B cell (primary cell): ENCODE data around the gene ACTN1. TPM values are rescaled to one million over a fixed set of nuclear protein-coding genes. Genes with fewer than 3 reads are reported as not detected.

Experiments
- ATAC-seq: fragments of 200-7000 bp; cut with Tn5 transposase; one replicate; pipeline ENCODE4 v1.10.0; 2021; ENCODE audit warnings: low read depth, mild to moderate bottlenecking, moderate number of reproducible peaks, moderate library complexity
- CTCF ChIA-PET: fragments of 350-600 bp; sonication (Branson Sonifier 250); formaldehyde crosslinking; loops from one replicate; lab custom pipeline; 2021; ENCODE audit warnings: antibody characterized with exemption, inconsistent platforms; lab: Charles Lee
- POLR2A ChIA-PET: fragments of 350-600 bp; sonication (Branson Sonifier 250); formaldehyde crosslinking; loops from one replicate; lab custom pipeline; 2021; ENCODE audit warnings: antibody characterized with exemption; lab: Charles Lee
- DNase-seq: peaks from one replicate; pipeline ENCODE4 v3.0.0; 2013
- H2AFZ ChIP-seq: 2 replicates; pipeline ENCODE4 v1.6.1; 2012; ENCODE audit warnings: mild to moderate bottlenecking, low read depth, low read length; ENCODE audit not compliant: insufficient read depth, poor library complexity, severe bottlenecking
- H3K27ac ChIP-seq, 2 donors: 1 replicate in 1 of 2; 2 replicates in 1 of 2; pipeline ENCODE4 v1.5.1; 2012 to 2013; ENCODE audit warnings: low read length in 2 of 2, mild to moderate bottlenecking in 2 of 2, moderate library complexity in 1 of 2
- H3K27me3 ChIP-seq, 4 experiments: fragments of 200-600 bp in 1 of 4; sonication (generic) in 1 of 4; replicated peaks in 1 of 4; 1 replicate in 2 of 4; 2 replicates in 2 of 4; pipeline versions ENCODE4 v1.6.1 to v1.7.0; 2013 to 2016; ENCODE audit warnings: low read length in 3 of 4, mild to moderate bottlenecking in 2 of 4, mixed read lengths in 1 of 4, moderate library complexity in 1 of 4; ENCODE audit not compliant: insufficient read depth in 4 of 4, control insufficient read depth in 3 of 4; ENCODE audit errors: control extremely low read depth in 1 of 4
- H3K36me3 ChIP-seq, 2 experiments: replicated peaks in 1 of 2; 1 replicate in 1 of 2; 2 replicates in 1 of 2; pipeline versions ENCODE4 v1.6.1 to v1.7.1; 2013; ENCODE audit warnings: low read length in 1 of 2; ENCODE audit not compliant: insufficient read depth in 2 of 2, control insufficient read depth in 1 of 2; ENCODE audit errors: control extremely low read depth in 1 of 2, extremely low read depth in 1 of 2
- H3K4me1 ChIP-seq, 2 donors: fragments of 200-600 bp in 1 of 2; sonication (generic) in 1 of 2; 1 replicate in 1 of 2; 2 replicates in 1 of 2; pipeline versions ENCODE4 v1.5.1 to v1.6.1; 2013 to 2017; ENCODE audit warnings: low read length in 2 of 2; ENCODE audit not compliant: control insufficient read depth in 2 of 2, insufficient read depth in 2 of 2
- H3K4me2 ChIP-seq: replicated peaks from 2 replicates; pipeline ENCODE3; 2012; ENCODE audit warnings: mild to moderate bottlenecking, low read depth, low read length; ENCODE audit not compliant: poor library complexity, severe bottlenecking
- H3K4me3 ChIP-seq, 5 experiments: fragments of 200-600 bp in 1 of 5; sonication (generic) in 1 of 5; 1 replicate in 3 of 5; 2 replicates in 2 of 5; pipeline versions ENCODE4 v1.5.1 to v1.7.0; 2011 to 2016; ENCODE audit warnings: low read length in 4 of 5, mild to moderate bottlenecking in 4 of 5, low read depth in 2 of 5, control low read depth in 1 of 5, moderate library complexity in 1 of 5; ENCODE audit not compliant: insufficient read depth in 1 of 5; ENCODE audit errors: control extremely low read depth in 1 of 5, extremely low read depth in 1 of 5
- H3K79me2 ChIP-seq: fragments of 200-600 bp; sonication (generic); one replicate; pipeline ENCODE4 v1.6.0; 2016; ENCODE audit warnings: low read length; ENCODE audit not compliant: control insufficient read depth, insufficient read depth
- H3K9ac ChIP-seq: fragments of 200-600 bp; sonication (generic); 2 replicates; pipeline ENCODE4 v1.6.1; 2017; ENCODE audit warnings: mild to moderate bottlenecking, low read length, moderate library complexity
- H3K9me3 ChIP-seq, 3 donors: one replicate each; pipeline versions ENCODE4 v1.6.1 to v1.7.1; 2013; ENCODE audit warnings: low read length in 2 of 3; ENCODE audit not compliant: control insufficient read depth in 2 of 3, insufficient read depth in 1 of 3; ENCODE audit errors: control extremely low read depth in 1 of 3
- H4K20me1 ChIP-seq: 2 replicates; pipeline ENCODE4 v1.6.0; 2012; ENCODE audit warnings: mild to moderate bottlenecking, low read length; ENCODE audit not compliant: insufficient read depth, control insufficient read depth, poor library complexity, severe bottlenecking
- H3K27ac Mint-ChIP-seq: one replicate; pipeline ENCODE4 v1.8.0; 2021; ENCODE audit warnings: mixed read lengths
- H3K27me3 Mint-ChIP-seq: one replicate; pipeline ENCODE4 v1.8.0; 2021; ENCODE audit warnings: mixed read lengths
- H3K4me1 Mint-ChIP-seq: one replicate; pipeline ENCODE4 v1.8.0; 2021; ENCODE audit warnings: mixed read lengths
- H3K4me3 Mint-ChIP-seq: one replicate; pipeline ENCODE4 v1.8.0; 2021; ENCODE audit warnings: mixed read lengths
- H3K9me3 Mint-ChIP-seq: one replicate; pipeline ENCODE4 v1.8.0; 2022; ENCODE audit warnings: mixed read lengths; ENCODE audit not compliant: insufficient read depth
- EZH2 ChIP-seq: IDR thresholded peaks from 2 replicates; pipeline ENCODE4 v1.6.1; 2012; ENCODE audit warnings: borderline replicate concordance, low read depth, mild to moderate bottlenecking, moderate library complexity, low read length; ENCODE audit not compliant: insufficient read depth, poor library complexity, severe bottlenecking
- WGBS: methylation state at CpG from one replicate; pipeline ENCODE4 v1.1.5; 2013; ENCODE audit warnings: missing lambda C conversion rate; ENCODE audit not compliant: insufficient coverage; 5-methylcytosine and 5-hydroxymethylcytosine counted together
- intact Hi-C: fragments of 100-400 bp; cut with micrococcal nuclease; formaldehyde crosslinking; loops from one replicate; pipeline ENCODE4 v1.10.0; 2022
- polyA plus RNA-seq: library from polyadenylated mRNA; depleted of rRNA; stranded (reverse); fragments of >200 nt; gene quantifications from 2 replicates; pipeline ENCODE4 v1.2.3, GENCODE V29; 2012
- total RNA-seq, 2 donors: library from RNA; stranded (reverse); fragments of 120-200 nt in 1 of 2; gene quantifications; 1 replicate in 1 of 2; 2 replicates in 1 of 2; pipeline versions ENCODE4 v1.2.3 to v1.2.4, GENCODE V29; 2013 to 2022
- TF ChIP-seq, protein P1 (sequence below): fragments of 200-600 bp; IDR thresholded peaks from one replicate; pipeline ENCODE4 v1.8.0; 2022; ENCODE audit warnings: antibody characterized with exemption, mild to moderate bottlenecking

The ACTN1 gene
- total and polyA plus RNA-seq, 2 donors (not counting 1 experiment from before 2014, with no cell fraction given): 0.74 to 0.89 TPM

GRCh38 chr14:68928770-68929550 lies 50.1 kb downstream of the ACTN1 start:
- intact Hi-C loops: no loop called here
- POLR2A ChIA-PET: no interaction called here
- Histone ChIP-seq H3K4me3 (no peak overlapping the region), H3K4me2 (no peak overlapping the region), H3K36me3 (no peaks in the 10 kb centered on the region), H3K4me1 (no peaks in the 10 kb centered on the region), H3K27me3 (peaks cover 0 to 12% (median 0%) of the 10 kb centered on the region in 4 experiments), H3K27ac (no peak overlapping the region), H3K9me3 (peaks cover 0 to 19% (median 9%) of the 10 kb centered on the region in 3 donors), H2AFZ (no peak overlapping the region), H3K79me2 (no peaks in the 10 kb centered on the region), H3K9ac (no peak overlapping the region), H4K20me1 (no peaks in the 10 kb centered on the region)
- CTCF ChIA-PET: no interaction called here
- H3K4me3 Mint-ChIP-seq: no peak overlapping the region
- ATAC-seq (no peak), DNase-seq (no peak)
- peaks cover 10% of the 10 kb centered on the region for H3K9me3 Mint-ChIP-seq
- TF ChIP-seq EZH2: no peak
- TF ChIP-seq, protein P1, sequence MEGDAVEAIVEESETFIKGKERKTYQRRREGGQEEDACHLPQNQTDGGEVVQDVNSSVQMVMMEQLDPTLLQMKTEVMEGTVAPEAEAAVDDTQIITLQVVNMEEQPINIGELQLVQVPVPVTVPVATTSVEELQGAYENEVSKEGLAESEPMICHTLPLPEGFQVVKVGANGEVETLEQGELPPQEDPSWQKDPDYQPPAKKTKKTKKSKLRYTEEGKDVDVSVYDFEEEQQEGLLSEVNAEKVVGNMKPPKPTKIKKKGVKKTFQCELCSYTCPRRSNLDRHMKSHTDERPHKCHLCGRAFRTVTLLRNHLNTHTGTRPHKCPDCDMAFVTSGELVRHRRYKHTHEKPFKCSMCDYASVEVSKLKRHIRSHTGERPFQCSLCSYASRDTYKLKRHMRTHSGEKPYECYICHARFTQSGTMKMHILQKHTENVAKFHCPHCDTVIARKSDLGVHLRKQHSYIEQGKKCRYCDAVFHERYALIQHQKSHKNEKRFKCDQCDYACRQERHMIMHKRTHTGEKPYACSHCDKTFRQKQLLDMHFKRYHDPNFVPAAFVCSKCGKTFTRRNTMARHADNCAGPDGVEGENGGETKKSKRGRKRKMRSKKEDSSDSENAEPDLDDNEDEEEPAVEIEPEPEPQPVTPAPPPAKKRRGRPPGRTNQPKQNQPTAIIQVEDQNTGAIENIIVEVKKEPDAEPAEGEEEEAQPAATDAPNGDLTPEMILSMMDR: no peak
- no peak overlapping the region for H3K27ac Mint-ChIP-seq
- no peaks in the 10 kb centered on the region for H3K4me1 Mint-ChIP-seq
- WGBS: 88% methylated on average over 12 of the region's 22 CpGs
- H3K27me3 Mint-ChIP-seq: peaks cover 41% of the 10 kb centered on the region

- Mint-ChIP-seq H3K9me3 (peaks cover 10% of the 10 kb centered on the region), H3K27ac (no peak overlapping the region), H3K27me3 (peaks cover 43% of the 10 kb centered on the region), H3K4me3 (no peak overlapping the region), H3K4me1 (no peaks in the 10 kb centered on the region)
- intact Hi-C loops: no loop called here
- ChIA-PET POLR2A (no interaction called here), CTCF (interaction anchor here (1.0 kb wide), 1 partner anchor 17 kb away, joined by 3 read pairs; no protein-coding TSS in a partner anchor)
- Histone ChIP-seq H3K27ac (no peak overlapping the region), H4K20me1 (no peaks in the 10 kb centered on the region), H3K9ac (no peak overlapping the region), H3K27me3 (peaks cover 0 to 12% (median 0%) of the 10 kb centered on the region in 4 experiments), H3K4me3 (no peak overlapping the region), H3K4me1 (no peaks in the 10 kb centered on the region), H3K36me3 (no peaks in the 10 kb centered on the region), H2AFZ (peak overlapping the region; percentile 16), H3K79me2 (no peaks in the 10 kb centered on the region), H3K4me2 (no peak overlapping the region), H3K9me3 (peaks cover 0 to 19% (median 9%) of the 10 kb centered on the region in 3 donors)
- no peak for ATAC-seq
- 31% methylated on average over 3 of the region's 9 CpGs for WGBS
- TF ChIP-seq EZH2: no peak
- TF ChIP-seq, protein P1: no peak
- no peak for DNase-seq
Observed at GRCh38 chr14:68927956-68928675, 51.0 kb downstream of the ACTN1 start.
